Measurements from ENCODE around the gene KMT2C. TPM values are rescaled to one million over a fixed set of nuclear protein-coding genes. Genes with fewer than 3 reads are reported as not detected.
A peak's percentile ranks its signal among the peaks of the same experiment; 100 is the strongest.

Gene KMT2C
- total and polyA plus RNA-seq, 2 of the 13 experiments (the other 11 are each of a cell fraction or from before 2014, with no cell fraction given), result 7.1 to 14.4 TPM

GRCh38 chr7:152436111-152436930, 518 bp upstream of the KMT2C start (continued):
- TF ChIP-seq ETS1 (CRISPR knock-in tag; IDR thresholded peaks at IDR 0.05), result no peak
- TF ChIP-seq GPN1 (CRISPR knock-in tag; IDR thresholded peaks at IDR 0.05; ENCODE audit: borderline replicate concordance), result no peak
- TF ChIP-seq TMF1 (CRISPR knock-in tag; IDR thresholded peaks at IDR 0.05; ENCODE audit: low read depth), result peak; percentile 42; the same call in 1 of the 2 replicates
- no peak for TF ChIP-seq PRDM4 (CRISPR knock-in tag; IDR thresholded peaks at IDR 0.05; ENCODE audit: borderline replicate concordance)
- TF ChIP-seq TFDP1 (CRISPR knock-in tag; IDR thresholded peaks at IDR 0.05; ENCODE audit: borderline replicate concordance), result peak; percentile 90
- peak; percentile 66 for TF ChIP-seq ZFX (CRISPR knock-in tag; IDR thresholded peaks at IDR 0.05; ENCODE audit: low read depth)
- peak; percentile 4; the same call in 1 of the 2 replicates for TF ChIP-seq STAG1 (CRISPR knock-in tag; IDR thresholded peaks at IDR 0.05)
- TF ChIP-seq MLX (CRISPR knock-in tag; IDR thresholded peaks at IDR 0.05), result no peak
- TF ChIP-seq BHLHE40 (IDR thresholded peaks at IDR 0.05; ENCODE audit: low read length), result peak; percentile 39; the same call in 1 of the 2 replicates
- TF ChIP-seq KLF15 (CRISPR knock-in tag; IDR thresholded peaks at IDR 0.05; ENCODE audit: borderline replicate concordance), result no peak
- no peak for TF ChIP-seq ZNF512 (CRISPR knock-in tag; IDR thresholded peaks at IDR 0.05)
- peak; percentile 85 for TF ChIP-seq ZBTB2 (CRISPR knock-in tag; IDR thresholded peaks at IDR 0.05; ENCODE audit: low read depth)
- TF ChIP-seq ZNF557 (CRISPR knock-in tag; IDR thresholded peaks at IDR 0.05), result no peak
- TF ChIP-seq ZFP36L1 (CRISPR knock-in tag; IDR thresholded peaks at IDR 0.05), result no peak
- TF ChIP-seq ZNF431 (CRISPR knock-in tag; IDR thresholded peaks at IDR 0.05; ENCODE audit: borderline replicate concordance, low read depth), result peak; percentile 48; the same call in 1 of the 2 replicates
- TF ChIP-seq ZNF564 (CRISPR knock-in tag; IDR thresholded peaks at IDR 0.05), result peak; percentile 60; the same call in 1 of the 2 replicates
- peak; percentile 73 for TF ChIP-seq ZBTB14 (CRISPR knock-in tag; IDR thresholded peaks at IDR 0.05)
- no peak for TF ChIP-seq PAWR (CRISPR knock-in tag; IDR thresholded peaks at IDR 0.05; ENCODE audit: borderline replicate concordance)
